Pancreas (tissue), 10 donors: Measurements from ENCODE around the gene ROM1. TPM values are rescaled to one million over a fixed set of nuclear protein-coding genes. Genes with fewer than 3 reads are reported as not detected.

Experiments
- ATAC-seq, 4 donors: fragments of 200-7000 bp; cut with Tn5 transposase; one replicate each; pipeline versions ENCODE4 v1.8.0 to v1.9.1; 2020; ENCODE audit warnings: mild to moderate bottlenecking in 4 of 4, moderate library complexity in 4 of 4
- DNase-seq, 6 donors: peaks; one replicate each; pipeline ENCODE4 v3.0.0-alpha.2; 2020
- FAIRE-seq: peaks from 2 replicates; lab custom pipeline; 2012; peaks lifted over from hg19 to GRCh38; lab: Jason Lieb, UNC
- H3K27ac ChIP-seq, 4 donors: fragments of 200-600 bp; sonication (generic); 1 replicate in 3 of 4; 2 replicates in 1 of 4; pipeline versions ENCODE4 v1.5.0 to v1.8.0; 2020
- H3K27me3 ChIP-seq, 4 donors: fragments of 200-600 bp; one replicate each; pipeline ENCODE4 v1.8.0; 2021
- H3K36me3 ChIP-seq, 3 donors: fragments of 200-600 bp; sonication (generic) in 1 of 3; one replicate each; pipeline versions ENCODE4 v1.5.0 to v1.8.0; 2020 to 2021
- H3K4me1 ChIP-seq, 3 donors: fragments of 200-600 bp; one replicate each; pipeline ENCODE4 v1.8.0; 2021
- H3K4me3 ChIP-seq, 4 donors: fragments of 200-600 bp; sonication (generic) in 2 of 4; one replicate each; pipeline versions ENCODE4 v1.5.0 to v1.8.0; 2020 to 2021
- H3K9me3 ChIP-seq, 4 donors: fragments of 200-600 bp; one replicate each; pipeline ENCODE4 v1.8.0; 2021
- WGBS, 2 donors: extraction: QIAGEN DNeasy Blood & Tissue Kit; methylation state at CpG; one replicate each; pipeline ENCODE4 v1.1.7; 2013; 5-methylcytosine and 5-hydroxymethylcytosine counted together
- intact Hi-C, 3 donors: fragments of 100-400 bp; cut with DNase I; formaldehyde crosslinking; loops; one replicate each; pipeline versions ENCODE4 v1.11.1 to v1.14.2; 2022
- polyA plus RNA-seq, 2 donors: library from polyadenylated mRNA; stranded (reverse); fragments of 200-250 nt; gene quantifications; one replicate each; pipeline ENCODE4 v1.2.3, GENCODE V29; 2013
- total RNA-seq, 6 donors: library from RNA; stranded (reverse); fragmentation: NEBNext Ultra II Directional in 4 of 6; extraction: Animal tissue kit (Norgen Biotek cat#: 25700) in 4 of 6; gene quantifications; one replicate each; pipeline versions ENCODE4 v1.2.1 to v1.2.4, GENCODE V29; 2021 to 2023
- TF ChIP-seq, protein P1 (sequence below), 4 donors: fragments of 200-600 bp; sonication (generic) in 3 of 4; IDR thresholded peaks; one replicate each; pipeline versions ENCODE4 v1.5.0 to v1.8.0; 2021; ENCODE audit warnings: antibody characterized with exemption in 4 of 4
- donor health status: healthy with polysubstance abuse.
- donor health status: DM: no; HTN: no; CAD: no; lungs with moderate emphysema.
- donor health status: DM: no; HTN: no; CAD: no.
- donor health status: control.
- donor health status: control.
- donor health status: Bipolar disorder and iron deficiency.
- donor health status: DM: yes; HTN: yes; CAD: no.
- donor health status: DM: no; HTN: no; CAD: no.
- donor health status: DM: no; HTN: no; CAD: no.
- donor health status: DM: yes; HTN: yes; CAD: no.

ROM1 gene
- total and polyA plus RNA-seq, 8 donors = 0.65 to 5.6 (median 1.8) TPM

DNA sequence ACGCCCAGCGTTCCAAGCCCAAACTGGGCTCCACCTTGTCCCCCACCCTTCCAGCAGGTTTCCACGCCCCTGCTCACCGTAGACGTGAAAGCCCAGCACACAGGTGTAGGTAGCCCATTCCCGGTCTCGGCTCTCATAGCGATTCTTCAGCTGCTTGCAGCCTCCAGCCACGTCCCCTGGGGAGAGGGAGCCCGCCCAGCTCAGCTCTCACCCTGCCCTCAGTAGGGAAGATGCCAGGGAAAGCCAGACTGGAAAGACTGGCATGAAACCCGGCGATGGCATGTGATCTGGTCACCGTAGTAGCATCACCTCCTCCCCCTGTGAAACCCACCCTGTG is 10.0 kb upstream of the ROM1 start:
- Histone ChIP-seq H3K9me3 (no peaks in the 10 kb centered on the region), H3K4me3 (peak overlapping the region in 1 of 4 donors; percentile 96), H3K4me1 (peaks cover 0 to 14% (median 11%) of the 10 kb centered on the region in 3 donors), H3K27ac (peak overlapping the region in 1 of 4 donors; percentile 93), H3K36me3 (peaks cover 0 to 11% (median 4%) of the 10 kb centered on the region in 3 donors), H3K27me3 (no peaks in the 10 kb centered on the region)
- TF ChIP-seq, protein P1, sequence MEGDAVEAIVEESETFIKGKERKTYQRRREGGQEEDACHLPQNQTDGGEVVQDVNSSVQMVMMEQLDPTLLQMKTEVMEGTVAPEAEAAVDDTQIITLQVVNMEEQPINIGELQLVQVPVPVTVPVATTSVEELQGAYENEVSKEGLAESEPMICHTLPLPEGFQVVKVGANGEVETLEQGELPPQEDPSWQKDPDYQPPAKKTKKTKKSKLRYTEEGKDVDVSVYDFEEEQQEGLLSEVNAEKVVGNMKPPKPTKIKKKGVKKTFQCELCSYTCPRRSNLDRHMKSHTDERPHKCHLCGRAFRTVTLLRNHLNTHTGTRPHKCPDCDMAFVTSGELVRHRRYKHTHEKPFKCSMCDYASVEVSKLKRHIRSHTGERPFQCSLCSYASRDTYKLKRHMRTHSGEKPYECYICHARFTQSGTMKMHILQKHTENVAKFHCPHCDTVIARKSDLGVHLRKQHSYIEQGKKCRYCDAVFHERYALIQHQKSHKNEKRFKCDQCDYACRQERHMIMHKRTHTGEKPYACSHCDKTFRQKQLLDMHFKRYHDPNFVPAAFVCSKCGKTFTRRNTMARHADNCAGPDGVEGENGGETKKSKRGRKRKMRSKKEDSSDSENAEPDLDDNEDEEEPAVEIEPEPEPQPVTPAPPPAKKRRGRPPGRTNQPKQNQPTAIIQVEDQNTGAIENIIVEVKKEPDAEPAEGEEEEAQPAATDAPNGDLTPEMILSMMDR (IDR thresholded peaks at IDR 0.05) = no peak
- ATAC-seq (no peak), FAIRE-seq (no peak), DNase-seq (no peak)
- WGBS, 2 donors = 82 to 89% methylated on average over 13 of the region's 13 CpGs
- intact Hi-C loops = no loop called here

DNA sequence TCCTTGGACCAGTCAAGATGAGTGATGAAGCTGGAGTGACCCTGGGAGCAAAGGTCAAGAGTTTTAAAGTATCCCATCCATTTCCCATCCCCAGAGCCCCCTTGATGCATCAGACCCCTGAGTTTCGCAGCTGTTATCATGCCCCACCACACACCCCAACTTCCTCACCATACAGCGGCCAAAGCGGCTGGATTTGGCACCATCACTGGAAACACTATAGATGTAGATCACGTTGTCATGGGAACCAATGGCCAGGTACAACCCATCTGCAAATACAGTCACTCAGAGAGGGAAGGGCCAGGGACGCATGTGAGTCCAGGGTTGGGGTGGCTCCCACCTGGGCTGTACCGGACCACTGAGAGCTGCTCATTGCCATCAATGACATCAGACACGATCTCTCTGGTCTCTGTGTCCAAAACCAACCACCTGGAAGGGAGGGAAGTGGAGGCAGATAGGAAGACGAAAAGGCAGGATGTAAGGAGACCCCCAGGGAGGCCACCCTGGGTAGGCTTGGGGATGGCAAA is 9.2 kb upstream of the ROM1 start:
- FAIRE-seq = no peak
- intact Hi-C loops = no loop called here
- no peak for ATAC-seq
- Histone ChIP-seq H3K36me3 (peaks cover 0 to 10% (median 0%) of the 10 kb centered on the region in 3 donors), H3K4me3 (no peak overlapping the region), H3K27ac (no peak overlapping the region), H3K9me3 (no peaks in the 10 kb centered on the region), H3K27me3 (no peaks in the 10 kb centered on the region), H3K4me1 (peaks cover 0 to 14% (median 11%) of the 10 kb centered on the region in 3 donors)
- TF ChIP-seq, protein P1 (IDR thresholded peaks at IDR 0.05) = no peak
- 87 to 91% methylated on average over 8 of the region's 8 CpGs for WGBS, 2 donors
- DNase-seq = no peak

DNA sequence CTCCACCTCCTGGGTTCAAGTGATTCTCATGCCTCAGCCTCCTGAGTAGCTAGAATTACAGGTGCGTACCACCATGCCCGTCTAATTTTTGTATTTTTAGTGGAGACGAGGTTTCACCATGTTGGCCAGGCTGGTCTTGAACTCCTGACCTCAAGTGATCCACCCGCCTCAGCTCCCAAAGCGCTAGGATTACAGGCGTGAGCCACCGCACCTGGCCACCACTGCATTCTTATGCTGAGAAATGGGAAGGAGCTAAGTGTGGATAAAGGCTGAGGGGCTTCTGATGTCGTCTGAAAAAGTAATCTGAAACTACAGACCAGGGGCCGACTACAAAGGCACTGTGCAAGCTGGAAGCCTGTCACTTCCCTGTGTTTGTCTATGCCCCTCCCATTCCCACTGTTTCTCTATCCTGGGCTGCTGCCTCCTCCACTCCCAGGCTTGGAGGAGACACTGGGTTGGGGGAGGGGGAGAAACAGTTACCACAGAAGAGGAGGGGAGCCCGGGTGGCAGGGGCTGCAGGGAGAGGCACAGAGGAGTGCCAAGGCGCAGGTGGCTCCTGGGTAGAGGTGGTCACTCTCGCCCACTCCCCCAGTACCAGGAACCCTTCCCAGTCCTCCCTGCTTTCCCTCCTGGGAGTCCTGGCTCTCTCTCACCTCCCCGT is 8.5 kb upstream of the ROM1 start:
- DNase-seq = no peak
- H3K4me1 ChIP-seq = peaks cover 0 to 9% (median 6%) of the 10 kb centered on the region in 3 donors
- no peaks in the 10 kb centered on the region for H3K27me3 ChIP-seq
- H3K4me3 ChIP-seq = no peak overlapping the region
- ATAC-seq = no peak
- 87 to 88% methylated on average over 13 of the region's 13 CpGs for WGBS, 2 donors
- peaks cover 0 to 10% (median 0%) of the 10 kb centered on the region in 3 donors for H3K36me3 ChIP-seq
- H3K27ac ChIP-seq = no peak overlapping the region
- no peaks in the 10 kb centered on the region for H3K9me3 ChIP-seq
- FAIRE-seq = no peak
- intact Hi-C loops = no loop called here
- TF ChIP-seq, protein P1 (IDR thresholded peaks at IDR 0.05) = no peak

DNA sequence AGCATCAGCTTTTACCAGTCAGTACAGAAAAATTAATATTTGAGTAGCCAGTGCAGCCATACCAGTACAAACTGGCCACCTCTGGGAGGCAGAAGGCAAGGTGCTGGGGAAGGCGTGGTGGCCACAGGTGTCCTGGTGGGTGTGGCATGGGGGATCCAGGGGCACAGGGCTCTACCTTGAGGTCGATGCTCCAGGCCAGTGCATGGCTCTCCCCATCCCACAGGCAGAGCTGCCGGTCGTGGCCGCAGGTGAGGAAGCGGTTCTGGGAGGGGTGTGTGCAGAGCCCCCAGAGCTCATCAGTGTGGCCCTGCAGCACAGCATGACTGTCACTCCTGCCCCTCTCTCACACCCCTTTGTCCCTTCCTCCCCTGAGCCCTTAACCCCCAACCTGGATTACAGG is 7.6 kb upstream of the ROM1 start:
- no peaks in the 10 kb centered on the region for H3K9me3 ChIP-seq
- H3K27ac ChIP-seq = no peak overlapping the region
- peaks cover 0 to 10% (median 0%) of the 10 kb centered on the region in 3 donors for H3K36me3 ChIP-seq
- no peak for ATAC-seq
- H3K4me3 ChIP-seq = no peak overlapping the region
- 80 to 88% methylated on average over 6 of the region's 6 CpGs for WGBS, 2 donors
- intact Hi-C loops = no loop called here
- TF ChIP-seq, protein P1 (IDR thresholded peaks at IDR 0.05) = no peak
- H3K27me3 ChIP-seq = no peaks in the 10 kb centered on the region
- no peak for FAIRE-seq
- DNase-seq = no peak
- peaks cover 0 to under 1% (median 0%) of the 10 kb centered on the region in 3 donors for H3K4me1 ChIP-seq

DNA sequence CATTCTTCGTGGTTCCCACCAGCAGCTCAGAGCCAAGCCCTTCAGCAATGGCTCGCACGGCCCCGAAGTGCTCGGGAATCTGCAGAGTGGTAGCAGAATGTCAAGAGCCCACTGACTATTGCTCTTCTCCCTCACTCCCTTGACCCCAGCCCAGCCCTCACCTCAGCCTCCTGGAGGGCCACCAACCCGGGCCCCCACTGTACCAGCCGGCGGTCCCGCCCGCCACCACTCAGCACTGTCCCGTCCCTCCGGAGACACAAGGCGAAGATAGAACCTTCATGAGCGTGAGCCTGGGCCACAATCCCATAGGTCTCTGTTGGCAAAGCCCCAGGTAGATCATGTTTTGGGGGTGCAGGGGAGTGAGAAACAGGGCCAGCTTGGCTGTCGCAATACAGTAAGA is 7.2 kb upstream of the ROM1 start:
- Histone ChIP-seq H3K4me3 (no peak overlapping the region), H3K36me3 (peaks cover 0 to 10% (median 0%) of the 10 kb centered on the region in 3 donors), H3K9me3 (no peaks in the 10 kb centered on the region), H3K27ac (no peak overlapping the region), H3K27me3 (no peaks in the 10 kb centered on the region), H3K4me1 (peaks cover 0 to under 1% (median 0%) of the 10 kb centered on the region in 3 donors)
- intact Hi-C loops = no loop called here
- WGBS, 2 donors = 95 to 96% methylated on average over 15 of the region's 15 CpGs
- TF ChIP-seq, protein P1 (IDR thresholded peaks at IDR 0.05) = no peak
- ATAC-seq (no peak), FAIRE-seq (no peak), DNase-seq (no peak)
